Fibroblast of villous mesenchyme (primary cell): ENCODE measurements around the gene ITPK1. TPM values are rescaled to one million over a fixed set of nuclear protein-coding genes. Genes with fewer than 3 reads are reported as not detected.

ENCODE experiments used
- DNase-seq: peaks from one replicate; pipeline ENCODE4 v3.0.0-alpha.2; 2010; ENCODE audit warnings: low read depth
- H3K4me3 ChIP-seq: 2 replicates; pipeline ENCODE4 v1.5.1; 2011; ENCODE audit warnings: low read depth, mild to moderate bottlenecking, low read length
- total RNA-seq: library from RNA; depleted of rRNA; stranded (reverse); fragments of >200 nt; gene quantifications from 2 replicates; pipeline ENCODE4 v1.2.3, GENCODE V29; 2012
- TF ChIP-seq, protein P1 (sequence below): IDR thresholded peaks from 2 replicates; pipeline ENCODE4 v1.5.1; 2012; ENCODE audit warnings: low read depth, mild to moderate bottlenecking, low read length; ENCODE audit not compliant: insufficient read depth

Gene ITPK1
- total RNA-seq, 1 donor, result 15.5 TPM

- no peak for DNase-seq
- H3K4me3 ChIP-seq, result no peak overlapping the region
- TF ChIP-seq, protein P1, sequence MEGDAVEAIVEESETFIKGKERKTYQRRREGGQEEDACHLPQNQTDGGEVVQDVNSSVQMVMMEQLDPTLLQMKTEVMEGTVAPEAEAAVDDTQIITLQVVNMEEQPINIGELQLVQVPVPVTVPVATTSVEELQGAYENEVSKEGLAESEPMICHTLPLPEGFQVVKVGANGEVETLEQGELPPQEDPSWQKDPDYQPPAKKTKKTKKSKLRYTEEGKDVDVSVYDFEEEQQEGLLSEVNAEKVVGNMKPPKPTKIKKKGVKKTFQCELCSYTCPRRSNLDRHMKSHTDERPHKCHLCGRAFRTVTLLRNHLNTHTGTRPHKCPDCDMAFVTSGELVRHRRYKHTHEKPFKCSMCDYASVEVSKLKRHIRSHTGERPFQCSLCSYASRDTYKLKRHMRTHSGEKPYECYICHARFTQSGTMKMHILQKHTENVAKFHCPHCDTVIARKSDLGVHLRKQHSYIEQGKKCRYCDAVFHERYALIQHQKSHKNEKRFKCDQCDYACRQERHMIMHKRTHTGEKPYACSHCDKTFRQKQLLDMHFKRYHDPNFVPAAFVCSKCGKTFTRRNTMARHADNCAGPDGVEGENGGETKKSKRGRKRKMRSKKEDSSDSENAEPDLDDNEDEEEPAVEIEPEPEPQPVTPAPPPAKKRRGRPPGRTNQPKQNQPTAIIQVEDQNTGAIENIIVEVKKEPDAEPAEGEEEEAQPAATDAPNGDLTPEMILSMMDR, result no peak
Observed at GRCh38 chr14:93017301-93017797, 98.4 kb downstream of the ITPK1 start.

DNA sequence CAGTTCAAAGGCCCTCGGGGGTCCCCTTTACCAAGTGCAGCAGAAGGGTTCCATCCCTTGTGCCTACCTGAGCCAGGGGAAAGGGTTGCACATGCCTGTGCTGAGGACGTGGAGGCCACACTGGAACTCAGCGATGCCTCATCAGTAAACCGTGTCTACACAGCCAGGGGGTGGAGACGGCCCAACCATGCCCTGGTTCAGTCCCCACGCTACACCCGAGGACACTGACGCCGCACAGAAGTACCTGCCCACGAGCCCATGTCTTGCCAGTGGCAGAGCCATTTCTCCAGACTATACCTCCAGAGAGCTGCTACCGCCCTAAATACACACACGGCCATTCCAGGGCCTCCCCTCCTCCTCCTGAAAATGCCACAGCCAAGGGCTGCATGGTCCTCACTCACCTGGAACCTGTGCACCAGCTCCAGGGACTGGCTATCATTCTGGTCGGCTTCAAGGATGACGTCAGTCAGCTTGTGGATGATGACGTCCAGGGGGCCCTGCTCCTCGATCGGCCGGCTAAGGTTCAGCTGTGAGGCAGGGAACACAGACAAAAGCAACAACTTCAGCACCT is 99.4 kb downstream of the ITPK1 start:
- TF ChIP-seq, protein P1, result no peak
- no peak for DNase-seq

DNA sequence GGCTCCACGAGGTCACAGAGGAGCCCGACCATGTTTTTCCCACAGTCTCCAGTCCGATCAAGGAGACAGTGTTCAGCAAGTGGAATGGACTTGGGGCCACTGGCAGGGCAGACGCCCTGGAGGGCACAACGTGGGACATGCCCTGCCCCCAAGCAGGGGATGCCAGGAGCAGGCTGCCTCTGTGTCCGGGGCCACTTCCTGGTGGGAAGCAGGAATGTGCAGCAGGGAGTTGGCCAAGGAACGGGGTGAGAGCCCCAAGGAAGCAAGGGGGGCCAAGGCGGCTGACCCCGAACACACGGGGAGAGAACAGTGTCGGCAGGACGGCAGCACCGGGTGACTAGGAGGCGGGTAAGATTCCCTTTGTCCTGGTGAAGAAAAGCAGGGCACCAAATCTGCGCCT is 100.2 kb downstream of the ITPK1 start:
- DNase-seq, result no peak
- no peak overlapping the region for H3K4me3 ChIP-seq
- TF ChIP-seq, protein P1, result no peak

More for the DNA sequence above, 99.4 kb downstream of the ITPK1 start:
- no peak overlapping the region for H3K4me3 ChIP-seq

- no peak overlapping the region for H3K4me3 ChIP-seq
- no peak for DNase-seq
- TF ChIP-seq, protein P1, result no peak
Observed at GRCh38 chr14:93015064-93015463, 100.7 kb downstream of the ITPK1 start.

- no peak for DNase-seq
- no peak overlapping the region for H3K4me3 ChIP-seq
- TF ChIP-seq, protein P1, result no peak
Observed at GRCh38 chr14:93014058-93015023, 101.4 kb downstream of the ITPK1 start.

DNA sequence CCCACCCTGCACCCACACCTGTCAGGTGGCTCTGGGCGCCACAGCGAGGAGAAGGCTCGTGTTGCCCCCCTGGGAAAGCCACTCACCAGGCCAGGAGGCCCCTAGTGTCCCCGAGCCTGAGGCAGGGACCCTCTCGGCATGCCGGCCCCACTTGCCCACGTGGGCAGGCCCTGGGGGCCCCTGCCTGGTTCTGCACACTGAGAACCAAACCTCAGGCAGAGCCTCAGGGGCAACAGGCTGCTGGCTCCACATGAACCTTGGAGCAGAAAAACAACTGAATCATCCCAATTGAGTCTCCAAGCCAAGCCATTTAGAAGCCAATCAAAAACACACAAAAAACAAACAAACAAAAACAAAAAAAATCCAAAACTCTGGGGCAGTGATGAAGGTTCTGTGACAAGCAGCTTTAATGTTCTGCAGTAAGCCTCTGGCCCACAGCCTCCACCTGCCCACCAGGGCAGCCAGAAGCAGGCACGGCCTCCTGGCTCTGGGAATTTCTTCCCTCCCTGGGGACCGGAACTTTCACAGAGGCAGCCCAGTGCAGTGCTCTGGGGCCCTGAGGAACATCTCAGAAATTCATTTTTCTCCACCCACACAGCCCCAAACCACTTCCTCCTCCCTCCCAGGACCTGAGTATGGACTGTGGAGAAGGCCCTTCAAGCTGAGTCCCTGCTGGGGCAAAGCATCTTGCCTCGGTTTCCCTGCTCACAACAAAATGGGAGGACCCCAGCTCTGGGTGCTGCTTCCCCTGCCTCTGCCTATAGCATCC is 102.6 kb downstream of the ITPK1 start:
- TF ChIP-seq, protein P1, result no peak
- H3K4me3 ChIP-seq, result no peak overlapping the region
- peak; percentile 53 for DNase-seq
